NT2/D1 (cell line): ENCODE measurements around the gene GTPBP4.
"Not testable (repeated sequence)": the region's sequence is repeated elsewhere in the genome, so short reads cannot be mapped to it uniquely, and the experiment has no call there.

Experiments used
- DNase-seq: peaks from one replicate; pipeline ENCODE4 v3.0.0-alpha.2; 2011; ENCODE audit warnings: low read depth, low spot score
- H3K27me3 ChIP-seq: 2 replicates; pipeline ENCODE4 v1.6.0; 2011; ENCODE audit warnings: mild to moderate bottlenecking; ENCODE audit not compliant: insufficient read length, insufficient read depth
- H3K36me3 ChIP-seq: 2 replicates; pipeline ENCODE4 v1.6.1; 2011; ENCODE audit warnings: mild to moderate bottlenecking, low read length, mixed read lengths; ENCODE audit not compliant: insufficient read depth, insufficient read length
- H3K4me1 ChIP-seq: 2 replicates; pipeline ENCODE4 v1.5.1; 2011; ENCODE audit not compliant: insufficient read depth, insufficient read length
- H3K4me3 ChIP-seq: 2 replicates; pipeline ENCODE4 v1.5.1; 2011; ENCODE audit warnings: low read depth; ENCODE audit not compliant: insufficient read length
- H3K9ac ChIP-seq: 2 replicates; pipeline ENCODE4 v1.6.0; 2011; ENCODE audit warnings: low read depth; ENCODE audit not compliant: insufficient read length
- H3K9me3 ChIP-seq: 2 replicates; pipeline ENCODE4 v1.5.1; 2011; ENCODE audit warnings: mild to moderate bottlenecking, low read length; ENCODE audit not compliant: insufficient read depth
- SUZ12 ChIP-seq: IDR thresholded peaks from 2 replicates; pipeline ENCODE4 v1.6.1; 2011; ENCODE audit not compliant: insufficient read length, insufficient read depth; ENCODE audit errors: extremely low read depth
- YY1 ChIP-seq: IDR thresholded peaks from 2 replicates; pipeline ENCODE4 v1.6.1; 2011; ENCODE audit not compliant: insufficient read length, insufficient read depth
- ZNF274 ChIP-seq: IDR thresholded peaks from 2 replicates; pipeline ENCODE4 v1.6.1; 2011; ENCODE audit warnings: mild to moderate bottlenecking, low read depth, low read length

The GTPBP4 gene

DNA sequence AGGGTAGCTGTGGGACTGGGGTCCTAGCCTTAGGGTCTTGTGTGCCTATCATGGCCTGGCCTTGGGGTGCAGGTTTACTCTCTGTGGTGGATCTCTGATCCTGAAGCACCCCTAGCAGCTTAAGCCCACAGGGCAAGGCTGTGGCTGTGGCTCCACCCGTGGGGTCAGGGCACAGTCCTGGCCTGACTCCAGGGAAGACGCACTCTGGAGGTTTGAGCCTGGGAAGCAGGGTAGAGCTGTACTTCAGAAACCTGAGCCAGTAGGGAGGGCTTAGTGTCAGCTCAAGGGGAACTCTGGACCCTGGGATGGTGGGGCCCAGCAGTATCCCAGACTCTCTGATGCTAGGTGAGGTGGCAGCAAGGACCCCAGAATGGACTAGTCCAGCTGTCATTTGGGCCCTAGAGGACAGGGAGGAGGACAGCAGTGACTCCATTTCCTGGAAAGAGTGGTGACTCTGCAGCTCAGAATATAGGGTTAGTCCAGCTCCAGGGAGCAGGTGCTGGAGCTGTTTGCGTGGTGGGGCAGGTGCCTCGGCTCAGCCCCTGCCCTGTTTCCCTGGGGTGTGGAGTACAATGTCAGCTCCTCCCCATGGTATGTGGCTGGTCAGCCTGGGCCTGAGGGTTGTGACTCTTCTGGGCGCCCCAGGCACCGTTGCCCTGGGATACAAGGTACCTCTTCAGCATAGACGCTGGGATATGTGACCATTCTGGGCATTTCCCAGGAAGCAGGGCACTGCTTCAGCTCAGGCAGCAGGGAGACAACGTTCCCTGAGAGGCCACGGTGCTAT, 15.8 kb downstream of the GTPBP4 start:
- no peak overlapping the region for H3K4me3 ChIP-seq
- H3K9ac ChIP-seq: no peak overlapping the region
- no peaks in the 10 kb centered on the region for H3K4me1 ChIP-seq
- no peak for DNase-seq
- peaks cover 92% of the 10 kb centered on the region for H3K36me3 ChIP-seq
- H3K27me3 ChIP-seq: no peaks in the 10 kb centered on the region
- TF ChIP-seq SUZ12 (no peak), YY1 (no peak), ZNF274 (no peak)
- H3K9me3 ChIP-seq: no peaks in the 10 kb centered on the region

DNA sequence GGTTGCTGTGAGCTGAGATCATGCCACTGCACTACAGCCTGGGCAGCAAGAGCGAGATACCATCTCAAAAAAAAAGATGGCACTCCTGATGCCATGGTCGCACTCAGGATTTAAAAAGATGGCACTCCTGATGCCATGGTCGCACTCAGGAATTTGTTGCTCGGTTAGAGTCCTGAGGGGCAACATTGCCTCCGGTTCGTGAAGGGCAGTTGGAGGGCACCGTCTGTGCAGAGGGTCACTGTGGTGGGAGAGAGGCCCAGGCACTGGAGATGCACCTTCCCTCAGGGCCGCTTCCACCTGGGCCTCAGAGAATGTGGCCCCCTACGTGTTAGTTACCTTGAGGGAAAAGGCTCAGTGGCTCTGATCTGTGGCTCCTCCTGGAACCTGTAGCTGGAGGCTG, 18.3 kb downstream of the GTPBP4 start:
- H3K9ac ChIP-seq: no peak overlapping the region
- no peak for DNase-seq
- TF ChIP-seq SUZ12 (no peak), YY1 (no peak), ZNF274 (no peak)
- no peak overlapping the region for H3K4me3 ChIP-seq
- no peaks in the 10 kb centered on the region for H3K4me1 ChIP-seq
- peaks cover 91% of the 10 kb centered on the region for H3K36me3 ChIP-seq
- H3K27me3 ChIP-seq: no peaks in the 10 kb centered on the region
- H3K9me3 ChIP-seq: no peaks in the 10 kb centered on the region

DNA sequence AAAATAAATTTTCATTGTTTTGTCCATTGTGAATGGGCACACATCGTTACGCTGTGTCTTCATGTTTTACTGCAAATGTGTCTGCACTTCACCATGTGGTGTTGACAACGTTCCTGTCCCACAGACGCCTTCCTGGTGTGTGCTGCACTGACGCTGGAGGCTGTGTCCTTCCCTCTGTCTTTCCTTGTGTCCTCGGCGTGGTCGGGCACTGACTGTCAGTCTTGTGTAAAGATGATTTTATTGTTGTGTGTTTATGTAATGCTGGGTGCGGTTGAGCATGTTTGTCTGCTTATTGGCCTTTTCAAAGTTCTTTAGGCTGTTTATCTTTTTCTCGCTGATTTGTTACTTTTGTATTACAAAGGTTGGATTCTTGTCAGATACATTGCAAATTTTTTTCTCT, 19.3 kb downstream of the GTPBP4 start:
- Histone ChIP-seq H3K4me1 (no peaks in the 10 kb centered on the region), H3K9ac (no peak overlapping the region), H3K27me3 (no peaks in the 10 kb centered on the region), H3K36me3 (peaks cover 93% of the 10 kb centered on the region), H3K9me3 (no peaks in the 10 kb centered on the region), H3K4me3 (no peak overlapping the region)
- TF ChIP-seq ZNF274 (no peak), SUZ12 (no peak), YY1 (no peak)
- no peak for DNase-seq

DNA sequence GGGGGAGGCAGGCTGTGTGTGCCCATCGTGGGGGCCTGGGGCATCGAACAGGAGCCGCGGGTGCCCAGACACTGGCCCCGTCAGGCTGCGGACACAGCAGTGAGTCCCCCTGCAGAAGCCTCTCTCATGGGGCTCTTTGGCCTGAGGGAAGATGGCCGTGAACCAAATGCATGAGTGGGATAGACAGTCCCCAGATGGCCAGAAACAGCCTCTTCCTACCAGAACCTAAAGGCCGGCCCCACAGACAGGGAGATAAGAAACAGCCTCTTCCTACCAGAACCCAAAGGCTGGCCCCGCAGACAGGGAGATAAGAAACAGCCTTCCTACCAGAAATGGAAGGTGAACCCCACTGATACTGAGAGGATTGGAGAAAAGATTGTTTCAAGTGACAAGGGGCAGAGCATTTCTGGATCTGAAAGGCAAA, 20.8 kb downstream of the GTPBP4 start:
- DNase-seq: no peak
- H3K27me3 ChIP-seq: no peaks in the 10 kb centered on the region

DNA sequence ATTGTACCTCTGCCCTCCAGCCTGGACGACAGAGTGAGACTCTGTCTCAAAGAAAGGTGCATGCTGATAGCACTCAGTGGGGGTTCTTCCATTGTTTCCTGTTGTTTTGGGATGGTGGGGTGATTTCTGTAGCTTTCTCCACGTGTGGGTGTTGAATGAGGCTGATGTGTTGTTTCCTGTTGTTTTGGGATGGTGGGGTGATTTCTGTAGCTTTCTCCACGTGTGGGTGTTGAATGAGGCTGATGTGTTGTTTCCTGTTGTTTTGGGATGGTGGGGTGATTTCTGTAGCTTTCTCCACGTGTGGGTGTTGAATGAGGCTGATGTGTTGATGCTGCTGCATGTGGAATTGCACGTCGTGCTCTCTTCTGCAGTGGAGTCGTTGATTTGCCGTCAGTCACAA, 21.7 kb downstream of the GTPBP4 start:
- H3K9ac ChIP-seq: not testable (repeated sequence)

More for the DNA sequence above, 20.8 kb downstream of the GTPBP4 start:
- peaks cover 87% of the 10 kb centered on the region for H3K36me3 ChIP-seq
- no peaks in the 10 kb centered on the region for H3K9me3 ChIP-seq
- TF ChIP-seq SUZ12: no peak
- TF ChIP-seq YY1: no peak
- no peak for TF ChIP-seq ZNF274
- no peaks in the 10 kb centered on the region for H3K4me1 ChIP-seq
- no peak overlapping the region for H3K9ac ChIP-seq
- H3K4me3 ChIP-seq: no peak overlapping the region

DNA sequence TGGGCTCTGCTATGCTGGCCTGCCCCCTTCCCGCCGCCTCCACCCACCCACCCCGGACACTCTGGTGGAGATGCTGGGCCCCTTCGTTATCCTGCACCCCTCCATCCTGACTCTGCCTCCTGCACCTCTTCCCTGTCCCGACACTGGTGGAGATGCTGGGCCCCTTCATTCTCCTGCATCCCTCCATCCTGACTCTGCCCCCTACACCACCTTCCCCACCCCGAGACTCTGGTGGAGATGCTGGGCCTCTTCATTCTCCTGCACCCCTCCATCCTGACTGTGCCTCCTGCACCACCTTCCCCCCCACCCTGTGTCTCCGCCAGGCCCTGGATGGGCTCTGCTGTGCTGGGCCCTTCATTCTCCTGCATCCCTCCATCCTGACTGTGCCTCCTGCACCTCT, 22.5 kb downstream of the GTPBP4 start:
- Histone ChIP-seq H3K9me3 (no peaks in the 10 kb centered on the region), H3K36me3 (peaks cover 86% of the 10 kb centered on the region), H3K9ac (no peak overlapping the region), H3K4me3 (no peak overlapping the region), H3K4me1 (no peaks in the 10 kb centered on the region), H3K27me3 (no peaks in the 10 kb centered on the region)
- no peak for TF ChIP-seq ZNF274
- DNase-seq: no peak

More for the DNA sequence above, 21.7 kb downstream of the GTPBP4 start:
- peaks cover 87% of the 10 kb centered on the region for H3K36me3 ChIP-seq
- H3K9me3 ChIP-seq, DNase-seq, H3K4me1 ChIP-seq, H3K27me3 ChIP-seq, H3K4me3 ChIP-seq: not testable (repeated sequence)

DNA sequence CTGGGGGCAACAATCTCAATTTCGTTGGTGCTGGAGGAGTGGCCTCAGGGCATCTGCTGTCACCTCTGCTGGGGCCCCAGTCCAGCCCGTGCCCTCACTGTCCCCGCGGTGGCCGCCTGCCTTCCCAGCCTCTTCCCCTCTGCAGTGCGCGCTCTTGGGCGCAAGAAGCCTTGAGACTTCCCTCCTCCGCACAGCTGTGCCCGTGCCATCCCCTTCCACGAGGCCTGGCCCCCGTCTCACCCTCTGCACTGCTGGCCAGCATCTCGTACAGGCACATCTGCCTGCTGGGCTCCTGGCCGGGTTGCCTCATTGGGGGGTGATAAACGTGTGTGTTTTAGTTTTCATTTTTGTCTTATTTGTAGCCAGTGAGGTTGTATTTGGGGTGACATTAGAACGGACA, 23.5 kb downstream of the GTPBP4 start:
- no peaks in the 10 kb centered on the region for H3K4me1 ChIP-seq
- TF ChIP-seq SUZ12 (no peak), YY1 (no peak), ZNF274 (no peak)
- no peak overlapping the region for H3K9ac ChIP-seq
- H3K4me3 ChIP-seq: no peak overlapping the region
- H3K27me3 ChIP-seq: no peaks in the 10 kb centered on the region
- no peak for DNase-seq
- no peaks in the 10 kb centered on the region for H3K9me3 ChIP-seq
- H3K36me3 ChIP-seq: peaks cover 86% of the 10 kb centered on the region
